Natural killer cell (primary cell): ENCODE measurements around the gene ZNF519. TPM values are rescaled to one million over a fixed set of nuclear protein-coding genes. Genes with fewer than 3 reads are reported as not detected.

ENCODE experiments used
- ATAC-seq, 3 donors: fragments of 150-1000 bp in 2 of 3; fragments of 200-7000 bp in 1 of 3; cut with Tn5 transposase; 1 replicate in 1 of 3; 2 replicates in 2 of 3; pipeline ENCODE4 v1.10.0; 2021; ENCODE audit warnings: mild to moderate bottlenecking in 2 of 3, moderate library complexity in 2 of 3
- DNase-seq, 2 donors: peaks; one replicate each; pipeline versions ENCODE4 v3.0.0 to v3.0.0-alpha.2; 2013 to 2021; ENCODE audit warnings: mixed read lengths in 1 of 2
- H3K27ac ChIP-seq: one replicate; pipeline ENCODE4 v1.5.1; 2013; ENCODE audit warnings: mild to moderate bottlenecking, low read length
- H3K27me3 ChIP-seq: one replicate; pipeline ENCODE4 v1.6.1; 2013; ENCODE audit warnings: low read length; ENCODE audit not compliant: control insufficient read depth, insufficient read depth
- H3K36me3 ChIP-seq: one replicate; pipeline ENCODE4 v1.6.1; 2013; ENCODE audit warnings: low read length; ENCODE audit not compliant: control insufficient read depth, insufficient read depth
- H3K4me1 ChIP-seq: one replicate; pipeline ENCODE4 v1.6.1; 2013; ENCODE audit warnings: low read length; ENCODE audit not compliant: control insufficient read depth, insufficient read depth
- H3K4me3 ChIP-seq: one replicate; pipeline ENCODE4 v1.5.1; 2013; ENCODE audit warnings: low read length
- H3K9me3 ChIP-seq: one replicate; pipeline ENCODE4 v1.6.1; 2013; ENCODE audit warnings: low read length; ENCODE audit not compliant: control insufficient read depth, insufficient read depth
- H3K27ac Mint-ChIP-seq, 2 donors: one replicate each; pipeline ENCODE4 v1.8.0; 2022; ENCODE audit warnings: mild to moderate bottlenecking in 2 of 2, mixed read lengths in 2 of 2, moderate library complexity in 1 of 2
- H3K27me3 Mint-ChIP-seq, 2 donors: one replicate each; pipeline ENCODE4 v1.8.0; 2022; ENCODE audit warnings: low read depth in 2 of 2, mixed read lengths in 2 of 2
- H3K36me3 Mint-ChIP-seq: one replicate; pipeline ENCODE4 v1.8.0; 2022; ENCODE audit warnings: mixed read lengths
- H3K4me1 Mint-ChIP-seq, 2 donors: one replicate each; pipeline ENCODE4 v1.8.0; 2022; ENCODE audit warnings: mixed read lengths in 2 of 2
- H3K4me3 Mint-ChIP-seq: one replicate; pipeline ENCODE4 v1.8.0; 2022; ENCODE audit warnings: mild to moderate bottlenecking, moderate library complexity, mixed read lengths
- H3K9me3 Mint-ChIP-seq, 2 donors: one replicate each; pipeline ENCODE4 v1.8.0; 2022; ENCODE audit warnings: mixed read lengths in 2 of 2
- CTCF ChIP-seq: fragments of 200-600 bp; IDR thresholded peaks from one replicate; pipeline ENCODE4 v1.8.0; 2022; ENCODE audit warnings: antibody characterized with exemption
- WGBS: methylation state at CpG from one replicate; pipeline ENCODE4 v1.1.7; 2013; ENCODE audit warnings: missing lambda C conversion rate; ENCODE audit not compliant: insufficient coverage; 5-methylcytosine and 5-hydroxymethylcytosine counted together
- intact Hi-C: fragments of 100-400 bp; cut with micrococcal nuclease; formaldehyde crosslinking; loops from one replicate; pipeline ENCODE4 v1.14.2; 2022
- total RNA-seq, 4 donors: library from RNA; stranded (reverse); fragments of 120-200 nt in 1 of 4; gene quantifications; one replicate each; pipeline versions ENCODE4 v1.2.3 to v1.2.4, GENCODE V29; 2013 to 2022

The ZNF519 gene
- total RNA-seq, 3 donors from 2014 or later (not counting 1 experiment from before 2014, with no cell fraction given) = 7.7 to 11.4 (median 9.8) TPM

- H3K4me3 ChIP-seq = no peak overlapping the region
- no peaks in the 10 kb centered on the region for H3K9me3 ChIP-seq
- no peaks in the 10 kb centered on the region for H3K36me3 Mint-ChIP-seq
- H3K9me3 Mint-ChIP-seq = no peaks in the 10 kb centered on the region
- H3K27ac Mint-ChIP-seq = no peak overlapping the region
- no peaks in the 10 kb centered on the region for H3K4me1 ChIP-seq
- H3K4me3 Mint-ChIP-seq = no peak overlapping the region
- TF ChIP-seq CTCF = no peak
- H3K27me3 Mint-ChIP-seq = no peaks in the 10 kb centered on the region
- peaks cover 5 to 7% of the 10 kb centered on the region in 2 donors for H3K4me1 Mint-ChIP-seq
- ATAC-seq (no peak), DNase-seq (no peak)
- H3K36me3 ChIP-seq = no peaks in the 10 kb centered on the region
- H3K27me3 ChIP-seq = no peaks in the 10 kb centered on the region
- intact Hi-C loops = no loop called here
- H3K27ac ChIP-seq = no peak overlapping the region
These were observed 11.3 kb downstream of the ZNF519 start for GRCh38 chr18:14120926-14121325.

- WGBS = 88% methylated on average over 1 of the region's 2 CpGs
- no peak overlapping the region for H3K27ac Mint-ChIP-seq
- H3K9me3 ChIP-seq = no peaks in the 10 kb centered on the region
These were observed 14.6 kb downstream of the ZNF519 start for GRCh38 chr18:14117606-14118005.

GRCh38 chr18:14106906-14107305, 25.3 kb downstream of the ZNF519 start:
- H3K27me3 Mint-ChIP-seq = no peaks in the 10 kb centered on the region
- peaks cover 20% of the 10 kb centered on the region for H3K36me3 Mint-ChIP-seq
- no peaks in the 10 kb centered on the region for H3K27me3 ChIP-seq

More at GRCh38 chr18:14117606-14118005, 14.6 kb downstream of the ZNF519 start:
- no peak overlapping the region for H3K4me3 Mint-ChIP-seq
- no peak for ATAC-seq
- Histone ChIP-seq H3K4me3 (no peak overlapping the region), H3K36me3 (no peaks in the 10 kb centered on the region), H3K27me3 (no peaks in the 10 kb centered on the region), H3K27ac (no peak overlapping the region), H3K4me1 (no peaks in the 10 kb centered on the region)
- H3K9me3 Mint-ChIP-seq = peaks cover 0 to 2% of the 10 kb centered on the region in 2 donors
- no peaks in the 10 kb centered on the region for H3K27me3 Mint-ChIP-seq
- H3K36me3 Mint-ChIP-seq = no peaks in the 10 kb centered on the region
- no peak for TF ChIP-seq CTCF
- no peak for DNase-seq
- intact Hi-C loops = no loop called here
- H3K4me1 Mint-ChIP-seq = peaks cover 5 to 7% of the 10 kb centered on the region in 2 donors

More at GRCh38 chr18:14106906-14107305, 25.3 kb downstream of the ZNF519 start:
- DNase-seq (no peak), ATAC-seq (no peak)
- H3K9me3 Mint-ChIP-seq = peaks cover 11 to 21% of the 10 kb centered on the region in 2 donors
- Histone ChIP-seq H3K36me3 (no peaks in the 10 kb centered on the region), H3K27ac (no peak overlapping the region), H3K4me3 (no peak overlapping the region), H3K4me1 (no peaks in the 10 kb centered on the region), H3K9me3 (peaks cover 26% of the 10 kb centered on the region)
- no peaks in the 10 kb centered on the region for H3K4me1 Mint-ChIP-seq
- 97% methylated on average over 3 of the region's 3 CpGs for WGBS
- intact Hi-C loops = no loop called here
- no peak overlapping the region for H3K27ac Mint-ChIP-seq
- no peak overlapping the region for H3K4me3 Mint-ChIP-seq
- TF ChIP-seq CTCF = no peak
